ENCODE data around the gene UPP2.

UPP2 gene

DNA sequence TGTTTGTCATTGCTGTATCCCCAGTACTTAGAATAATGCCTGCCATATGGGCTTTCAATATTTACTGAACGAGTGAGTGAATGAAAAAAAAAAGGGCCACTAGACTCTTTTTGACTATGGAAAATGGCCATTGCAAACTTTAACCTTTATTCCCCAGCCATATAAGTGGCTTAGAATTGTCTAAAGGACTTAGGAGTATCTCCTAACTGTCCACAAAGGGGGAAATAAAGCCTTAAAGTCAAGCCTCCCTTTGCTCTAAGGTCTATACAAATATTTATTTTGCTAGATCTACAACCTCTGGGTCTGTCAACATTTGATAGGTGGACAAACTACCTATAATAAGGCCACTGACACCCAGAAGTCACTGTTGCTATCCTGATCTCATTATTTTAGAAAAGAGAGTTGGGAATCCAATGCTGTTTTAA is 25.7 kb downstream of the UPP2 start:
- H3K4me3 ChIP-seq (ENCODE audit: low read depth, low read length): no peak overlapping the region
- no peak overlapping the region for H3K9ac ChIP-seq (ENCODE audit: low read length)
- no peaks in the 10 kb centered on the region for H3K9me3 ChIP-seq (ENCODE audit: control insufficient read depth, insufficient read depth, low read depth, low read length)
- no peaks in the 10 kb centered on the region for H3K36me3 ChIP-seq (ENCODE audit: control insufficient read depth, insufficient read depth, low read length)
- H3K27me3 ChIP-seq (ENCODE audit: control insufficient read depth, insufficient read depth, low read length): no peaks in the 10 kb centered on the region
- peaks cover 9% of the 10 kb centered on the region for H3K4me1 ChIP-seq (ENCODE audit: control insufficient read depth, insufficient read depth, low read length)
- H3K27ac ChIP-seq (ENCODE audit: low read depth, low read length): no peak overlapping the region

DNA sequence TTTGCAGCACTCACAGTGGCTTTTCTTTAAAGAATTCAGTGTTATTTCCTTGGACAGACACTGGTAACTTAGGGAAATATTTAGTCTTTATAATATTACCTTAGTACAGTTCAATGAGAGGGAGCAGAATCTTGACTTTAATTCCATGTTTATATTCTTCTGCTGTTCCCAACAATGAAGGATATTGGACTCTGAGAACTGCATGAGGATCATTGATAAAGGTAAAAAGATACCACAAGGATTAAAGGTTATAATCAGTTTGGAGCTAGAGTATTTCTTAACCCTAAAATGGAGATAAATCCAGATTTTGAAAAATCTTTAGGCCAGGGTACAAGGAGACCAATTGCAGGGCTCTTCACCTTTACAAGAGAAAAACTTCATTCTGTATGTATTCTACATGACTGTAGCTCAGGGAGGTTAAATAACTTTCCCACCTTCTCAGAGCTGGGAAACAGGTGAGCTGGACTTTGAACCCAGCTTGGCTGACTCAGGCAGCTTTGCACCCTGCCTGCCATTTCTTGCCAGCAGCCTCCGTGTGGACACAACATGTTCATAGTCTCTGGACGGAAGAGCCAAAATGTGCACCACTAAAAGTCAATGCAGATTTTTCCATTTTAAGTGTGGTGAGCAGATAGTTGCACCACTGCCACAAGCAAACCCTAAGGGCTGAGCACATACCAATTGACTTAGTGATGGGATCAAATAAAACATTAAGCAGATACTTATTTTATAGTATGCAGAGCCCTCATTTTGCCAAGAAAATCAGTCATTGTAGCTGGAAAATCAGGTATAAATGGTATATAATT is 26.7 kb downstream of the UPP2 start:
- no peak overlapping the region for H3K9ac ChIP-seq (ENCODE audit: low read length)
- H3K4me1 ChIP-seq (ENCODE audit: control insufficient read depth, insufficient read depth, low read length): peaks cover 9% of the 10 kb centered on the region
- no peaks in the 10 kb centered on the region for H3K36me3 ChIP-seq (ENCODE audit: control insufficient read depth, insufficient read depth, low read length)
- H3K4me3 ChIP-seq (ENCODE audit: low read depth, low read length): no peak overlapping the region
- no peaks in the 10 kb centered on the region for H3K9me3 ChIP-seq (ENCODE audit: control insufficient read depth, insufficient read depth, low read depth, low read length)
- H3K27me3 ChIP-seq (ENCODE audit: control insufficient read depth, insufficient read depth, low read length): no peaks in the 10 kb centered on the region
- H3K27ac ChIP-seq (ENCODE audit: low read depth, low read length): no peak overlapping the region

DNA sequence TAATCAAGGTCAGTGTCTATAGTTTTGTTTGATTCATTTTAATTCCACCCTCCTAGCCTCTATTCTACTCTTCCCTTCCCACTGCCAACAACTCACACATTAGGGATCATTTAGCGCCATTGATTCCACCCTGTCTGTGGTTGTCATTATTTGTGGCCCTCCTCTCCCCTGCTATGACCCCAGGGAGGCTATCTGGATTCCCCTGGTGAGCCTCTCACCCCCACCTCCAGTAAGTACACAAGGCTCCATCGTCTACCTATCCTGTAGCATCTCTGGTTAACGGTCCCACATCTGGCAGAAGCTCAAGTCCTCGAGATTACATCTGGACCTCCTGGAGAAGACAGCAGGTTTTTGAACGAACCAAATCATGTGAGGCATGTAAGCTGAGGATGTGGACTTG is 27.4 kb downstream of the UPP2 start:
- no peaks in the 10 kb centered on the region for H3K27me3 ChIP-seq (ENCODE audit: control insufficient read depth, insufficient read depth, low read length)
- peaks cover 9% of the 10 kb centered on the region for H3K4me1 ChIP-seq (ENCODE audit: control insufficient read depth, insufficient read depth, low read length)
- no peak overlapping the region for H3K9ac ChIP-seq (ENCODE audit: low read length)
- no peaks in the 10 kb centered on the region for H3K9me3 ChIP-seq (ENCODE audit: control insufficient read depth, insufficient read depth, low read depth, low read length)
- H3K27ac ChIP-seq (ENCODE audit: low read depth, low read length): no peak overlapping the region
- H3K4me3 ChIP-seq (ENCODE audit: low read depth, low read length): no peak overlapping the region
- H3K36me3 ChIP-seq (ENCODE audit: control insufficient read depth, insufficient read depth, low read length): no peaks in the 10 kb centered on the region

DNA sequence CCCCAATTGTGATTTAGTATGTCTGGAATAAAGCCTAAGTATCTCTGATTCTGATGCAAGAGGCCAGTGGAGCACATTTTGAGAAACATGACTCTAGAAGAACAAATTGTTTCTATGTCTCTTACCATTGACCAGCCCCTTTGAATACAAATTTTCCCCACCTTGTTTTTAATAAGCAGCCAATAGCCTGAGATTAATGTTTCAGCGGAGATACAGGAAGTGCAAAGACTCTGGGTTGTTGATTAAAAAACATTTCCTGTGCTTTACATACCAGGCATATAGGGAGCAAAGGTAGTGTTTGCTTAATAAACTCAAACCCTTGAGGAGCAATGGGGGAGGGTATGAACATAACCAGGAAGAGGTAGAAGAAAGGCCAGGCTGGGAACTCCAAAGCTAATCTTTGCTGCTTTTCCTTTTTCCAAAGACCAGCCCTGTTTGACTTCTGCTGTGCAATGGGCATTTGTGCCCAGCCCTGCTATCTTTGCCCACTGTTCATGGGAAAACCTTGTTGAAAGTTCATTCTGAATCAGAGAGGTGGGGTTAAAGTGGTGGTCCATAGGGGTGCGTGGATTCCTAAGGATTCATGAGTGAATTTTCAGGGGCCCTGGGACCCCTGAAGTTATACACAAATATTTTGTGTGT is 29.3 kb downstream of the UPP2 start:
- Histone ChIP-seq H3K9ac (ENCODE audit: low read length) (no peak overlapping the region), H3K4me1 (ENCODE audit: control insufficient read depth, insufficient read depth, low read length) (peaks cover 4% of the 10 kb centered on the region; the same call in 1 of the 2 replicates), H3K27me3 (ENCODE audit: control insufficient read depth, insufficient read depth, low read length) (no peaks in the 10 kb centered on the region), H3K27ac (ENCODE audit: low read depth, low read length) (no peak overlapping the region), H3K9me3 (ENCODE audit: control insufficient read depth, insufficient read depth, low read depth, low read length) (no peaks in the 10 kb centered on the region), H3K4me3 (ENCODE audit: low read depth, low read length) (no peak overlapping the region), H3K36me3 (ENCODE audit: control insufficient read depth, insufficient read depth, low read length) (no peaks in the 10 kb centered on the region)

DNA sequence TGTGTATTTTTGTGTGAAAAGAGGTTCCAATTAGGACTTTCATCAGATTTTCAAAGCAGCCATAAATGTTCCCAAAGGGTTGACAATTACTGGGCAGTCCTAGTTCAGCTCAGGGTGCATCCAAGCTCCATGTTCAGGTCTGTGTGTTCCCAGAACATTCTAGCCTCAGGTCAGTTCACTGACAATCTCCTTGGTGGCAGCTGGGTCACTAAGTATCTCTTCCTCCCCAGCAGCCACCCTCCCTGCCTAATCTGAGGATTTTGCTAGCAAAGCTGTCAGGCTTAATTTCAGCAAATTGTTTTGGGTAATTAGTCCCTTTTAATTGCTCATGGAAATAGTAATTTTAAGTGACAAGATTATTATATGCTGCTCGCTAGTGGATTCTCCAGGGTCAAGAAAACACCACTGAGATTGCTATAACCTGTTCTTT is 29.8 kb downstream of the UPP2 start:
- Histone ChIP-seq H3K36me3 (ENCODE audit: control insufficient read depth, insufficient read depth, low read length) (no peaks in the 10 kb centered on the region), H3K27ac (ENCODE audit: low read depth, low read length) (no peak overlapping the region), H3K27me3 (ENCODE audit: control insufficient read depth, insufficient read depth, low read length) (no peaks in the 10 kb centered on the region), H3K9ac (ENCODE audit: low read length) (no peak overlapping the region), H3K4me1 (ENCODE audit: control insufficient read depth, insufficient read depth, low read length) (0 out of 2 replicates have a peak, but pooled peaks cover 1% of the 10 kb centered on the region), H3K4me3 (ENCODE audit: low read depth, low read length) (no peak overlapping the region), H3K9me3 (ENCODE audit: control insufficient read depth, insufficient read depth, low read depth, low read length) (no peaks in the 10 kb centered on the region)

DNA sequence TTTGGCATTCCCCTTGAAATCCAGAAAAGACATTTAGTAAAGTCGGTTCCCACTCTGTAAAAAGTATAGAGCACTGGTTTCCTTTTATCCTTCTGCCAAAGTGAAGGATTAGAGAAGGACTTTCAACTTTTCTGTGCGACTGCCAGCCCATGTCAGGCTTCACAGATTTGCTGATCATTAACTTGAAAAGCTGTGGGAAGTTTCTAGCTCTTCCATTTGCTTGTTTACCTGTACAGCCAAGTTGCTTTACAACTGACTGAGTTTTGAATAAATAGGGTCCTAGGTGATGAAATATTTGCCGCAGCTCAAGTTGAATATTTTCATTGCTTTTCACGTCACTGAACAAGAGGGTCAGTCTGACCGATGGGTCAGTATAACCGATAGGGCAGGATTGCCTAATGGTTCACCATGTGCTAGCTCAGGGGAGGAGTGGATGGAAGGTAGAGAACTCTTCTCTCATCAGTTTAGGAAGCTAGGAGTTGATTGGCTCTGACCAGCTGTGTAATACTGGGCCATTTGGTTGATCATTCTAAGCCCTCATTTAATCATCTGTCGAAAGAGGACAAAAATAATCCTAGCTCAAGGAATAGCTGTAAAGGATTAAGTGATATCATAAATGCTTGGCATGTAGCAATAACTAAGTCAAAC is 30.4 kb downstream of the UPP2 start:
- no peak overlapping the region for H3K9ac ChIP-seq (ENCODE audit: low read length)
- H3K27ac ChIP-seq (ENCODE audit: low read depth, low read length): no peak overlapping the region

DNA sequence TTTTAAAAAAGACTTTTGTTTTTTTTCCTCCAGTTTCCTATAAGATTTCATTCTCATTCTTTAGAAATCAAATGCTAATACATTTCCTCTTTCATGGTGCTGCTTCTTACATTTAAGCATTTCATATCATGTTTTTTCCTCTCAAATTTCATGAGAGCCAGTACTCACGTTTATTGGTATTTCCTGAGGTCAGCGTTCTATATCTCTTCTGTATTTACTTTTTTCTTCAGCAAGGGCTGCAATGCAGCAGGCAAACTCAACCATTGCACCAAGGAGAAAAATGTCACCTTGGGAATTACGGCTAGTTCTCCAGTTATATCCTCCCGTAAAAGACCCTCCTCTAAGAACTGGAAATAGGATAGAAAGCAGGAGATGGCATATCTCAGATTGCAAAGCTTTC is 32.4 kb downstream of the UPP2 start:
- no peaks in the 10 kb centered on the region for H3K9me3 ChIP-seq (ENCODE audit: control insufficient read depth, insufficient read depth, low read depth, low read length)
- H3K27ac ChIP-seq (ENCODE audit: low read depth, low read length): no peak overlapping the region
- no peak overlapping the region for H3K4me3 ChIP-seq (ENCODE audit: low read depth, low read length)

More for the DNA sequence above, 30.4 kb downstream of the UPP2 start:
- H3K4me1 ChIP-seq (ENCODE audit: control insufficient read depth, insufficient read depth, low read length): no peaks in the 10 kb centered on the region
- no peaks in the 10 kb centered on the region for H3K9me3 ChIP-seq (ENCODE audit: control insufficient read depth, insufficient read depth, low read depth, low read length)
- no peak overlapping the region for H3K4me3 ChIP-seq (ENCODE audit: low read depth, low read length)
- no peaks in the 10 kb centered on the region for H3K27me3 ChIP-seq (ENCODE audit: control insufficient read depth, insufficient read depth, low read length)
- H3K36me3 ChIP-seq (ENCODE audit: control insufficient read depth, insufficient read depth, low read length): no peaks in the 10 kb centered on the region

DNA sequence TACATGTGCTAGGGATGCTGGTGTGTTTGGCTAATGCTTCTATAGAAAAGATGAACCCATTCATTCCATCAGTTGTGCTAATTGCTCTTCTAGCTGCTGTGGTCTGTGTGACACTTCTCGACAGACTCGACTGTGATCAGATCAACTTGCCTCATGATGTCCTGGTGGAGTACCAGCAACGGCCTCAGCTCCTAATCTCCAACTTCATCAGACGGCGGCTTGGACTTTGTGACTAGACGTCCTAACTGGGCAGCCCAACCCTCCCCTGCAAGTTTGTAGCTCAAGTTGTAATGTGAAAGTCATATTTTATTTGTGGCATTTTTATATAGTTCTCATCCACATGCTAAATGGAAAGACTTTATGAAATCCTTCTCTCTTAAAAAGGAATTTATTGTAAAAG is 33.0 kb downstream of the UPP2 start:
- Histone ChIP-seq H3K9ac (ENCODE audit: low read length) (no peak overlapping the region), H3K27ac (ENCODE audit: low read depth, low read length) (no peak overlapping the region), H3K36me3 (ENCODE audit: control insufficient read depth, insufficient read depth, low read length) (no peaks in the 10 kb centered on the region), H3K4me3 (ENCODE audit: low read depth, low read length) (no peak overlapping the region), H3K9me3 (ENCODE audit: control insufficient read depth, insufficient read depth, low read depth, low read length) (no peaks in the 10 kb centered on the region), H3K27me3 (ENCODE audit: control insufficient read depth, insufficient read depth, low read length) (no peaks in the 10 kb centered on the region), H3K4me1 (ENCODE audit: control insufficient read depth, insufficient read depth, low read length) (no peaks in the 10 kb centered on the region)

More for the DNA sequence above, 32.4 kb downstream of the UPP2 start:
- no peak overlapping the region for H3K9ac ChIP-seq (ENCODE audit: low read length)
- H3K27me3 ChIP-seq (ENCODE audit: control insufficient read depth, insufficient read depth, low read length): no peaks in the 10 kb centered on the region
- no peaks in the 10 kb centered on the region for H3K36me3 ChIP-seq (ENCODE audit: control insufficient read depth, insufficient read depth, low read length)
- no peaks in the 10 kb centered on the region for H3K4me1 ChIP-seq (ENCODE audit: control insufficient read depth, insufficient read depth, low read length)

DNA sequence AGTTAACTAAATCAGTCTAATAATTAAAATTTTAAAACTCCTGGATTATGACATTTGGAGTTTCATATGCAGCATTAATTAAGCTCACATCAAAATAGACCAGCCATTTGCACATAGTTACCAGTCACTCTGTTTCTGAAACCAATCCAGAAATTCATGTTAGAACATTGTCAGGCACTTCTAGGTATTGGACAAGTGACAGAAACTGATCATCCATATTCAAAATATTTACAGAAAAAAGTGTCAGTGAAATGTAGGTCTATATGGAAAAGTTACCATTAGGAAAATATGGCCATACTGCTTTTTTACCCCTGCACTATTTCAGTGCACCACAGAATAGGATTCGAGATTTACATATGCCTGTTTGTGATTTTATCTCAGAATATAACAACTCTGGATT is 33.4 kb downstream of the UPP2 start:
- Histone ChIP-seq H3K4me3 (ENCODE audit: low read depth, low read length) (no peak overlapping the region), H3K4me1 (ENCODE audit: control insufficient read depth, insufficient read depth, low read length) (no peaks in the 10 kb centered on the region), H3K9ac (ENCODE audit: low read length) (no peak overlapping the region), H3K36me3 (ENCODE audit: control insufficient read depth, insufficient read depth, low read length) (no peaks in the 10 kb centered on the region), H3K9me3 (ENCODE audit: control insufficient read depth, insufficient read depth, low read depth, low read length) (no peaks in the 10 kb centered on the region), H3K27ac (ENCODE audit: low read depth, low read length) (no peak overlapping the region), H3K27me3 (ENCODE audit: control insufficient read depth, insufficient read depth, low read length) (no peaks in the 10 kb centered on the region)

DNA sequence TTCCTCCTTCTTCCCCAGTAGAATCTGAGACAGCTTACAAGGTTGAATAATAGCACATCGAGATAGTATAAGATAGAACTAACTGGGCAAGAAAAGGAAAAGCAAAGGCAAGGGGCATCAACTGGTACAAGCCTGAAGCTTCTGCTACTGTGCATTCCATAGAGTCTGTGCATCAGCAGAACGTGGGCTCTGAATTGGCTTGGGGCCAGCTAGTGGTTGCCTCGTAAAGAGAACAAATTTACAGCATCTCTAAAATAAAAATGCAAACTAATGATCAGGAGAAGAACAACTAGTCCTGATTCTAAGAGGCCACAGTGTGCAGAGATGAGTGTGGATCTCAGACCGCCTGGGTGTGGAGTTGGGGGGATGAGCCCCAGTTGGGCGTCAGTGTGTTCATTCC is 36.6 kb downstream of the UPP2 start:
- H3K9me3 ChIP-seq (ENCODE audit: control insufficient read depth, insufficient read depth, low read depth, low read length): no peaks in the 10 kb centered on the region
- H3K36me3 ChIP-seq (ENCODE audit: control insufficient read depth, insufficient read depth, low read length): no peaks in the 10 kb centered on the region
- H3K9ac ChIP-seq (ENCODE audit: low read length): no peak overlapping the region

DNA sequence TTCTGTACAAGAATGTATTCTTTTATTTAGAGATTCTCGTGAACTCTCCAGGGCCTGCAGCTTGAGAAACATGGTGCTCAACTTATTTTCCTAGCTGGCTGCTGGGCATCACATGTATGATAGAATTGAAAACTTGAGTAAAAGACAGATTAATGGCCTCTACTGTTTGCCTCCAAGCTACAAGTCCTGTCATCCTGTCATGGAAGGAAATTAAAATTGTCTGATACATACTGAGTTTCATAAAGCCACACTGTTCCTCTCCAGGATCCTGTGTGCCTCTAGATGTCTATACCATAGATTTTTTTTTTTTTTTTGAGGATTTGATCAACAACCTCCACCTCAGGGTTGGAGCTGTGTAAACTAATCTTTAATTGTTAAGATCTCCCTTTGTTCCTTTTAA is 38.5 kb downstream of the UPP2 start:
- no peak overlapping the region for H3K27ac ChIP-seq (ENCODE audit: low read depth, low read length)
- no peak overlapping the region for H3K9ac ChIP-seq (ENCODE audit: low read length)
- no peaks in the 10 kb centered on the region for H3K36me3 ChIP-seq (ENCODE audit: control insufficient read depth, insufficient read depth, low read length)
- no peaks in the 10 kb centered on the region for H3K27me3 ChIP-seq (ENCODE audit: control insufficient read depth, insufficient read depth, low read length)
- H3K4me1 ChIP-seq (ENCODE audit: control insufficient read depth, insufficient read depth, low read length): peaks cover 6% of the 10 kb centered on the region; the same call in 1 of the 2 replicates
- no peak overlapping the region for H3K4me3 ChIP-seq (ENCODE audit: low read depth, low read length)
- H3K9me3 ChIP-seq (ENCODE audit: control insufficient read depth, insufficient read depth, low read depth, low read length): no peaks in the 10 kb centered on the region

More for the DNA sequence above, 36.6 kb downstream of the UPP2 start:
- Histone ChIP-seq H3K4me3 (ENCODE audit: low read depth, low read length) (no peak overlapping the region), H3K27ac (ENCODE audit: low read depth, low read length) (no peak overlapping the region), H3K4me1 (ENCODE audit: control insufficient read depth, insufficient read depth, low read length) (no peaks in the 10 kb centered on the region), H3K27me3 (ENCODE audit: control insufficient read depth, insufficient read depth, low read length) (no peaks in the 10 kb centered on the region)
